ENCODE measurements around the gene LAMP2.

- TF ChIP-seq CTCF (IDR thresholded peaks at IDR 0.05; ENCODE audit: poor library complexity, severe bottlenecking) (no peak), EZH2 (IDR thresholded peaks at IDR 0.05; ENCODE audit: borderline replicate concordance, insufficient read depth, low read length, poor library complexity, severe bottlenecking) (no peak), RAD21 (conservative IDR thresholded peaks at IDR 0.05) (no peak), REST (IDR thresholded peaks at IDR 0.05; ENCODE audit: borderline replicate concordance) (no peak)
Measured at GRCh38 chrX:120485315-120485637, 16.2 kb upstream of the LAMP2 start.
